Skeletal muscle tissue (tissue), 4 donors: ENCODE measurements around the gene EFR3B. TPM values are rescaled to one million over a fixed set of nuclear protein-coding genes. Genes with fewer than 3 reads are reported as not detected.
"Not testable (repeated sequence)": the region's sequence is repeated elsewhere in the genome, so short reads cannot be mapped to it uniquely, and the experiment has no call there.

ENCODE experiments used
- H3K27ac ChIP-seq: one replicate; pipeline ENCODE4 v1.7.0; 2013; ENCODE audit warnings: mild to moderate bottlenecking, low read depth, low read length, inconsistent platforms
- H3K27me3 ChIP-seq, 3 donors: one replicate each; pipeline ENCODE4 v1.7.0; 2013; ENCODE audit warnings: low read length in 3 of 3; ENCODE audit not compliant: control insufficient read depth in 3 of 3, insufficient read depth in 3 of 3
- H3K36me3 ChIP-seq, 3 donors: one replicate each; pipeline ENCODE4 v1.7.0; 2013; ENCODE audit warnings: low read length in 3 of 3; ENCODE audit not compliant: control insufficient read depth in 3 of 3, insufficient read depth in 3 of 3
- H3K4me1 ChIP-seq, 3 donors: one replicate each; pipeline ENCODE4 v1.7.0; 2013; ENCODE audit warnings: low read length in 3 of 3, mild to moderate bottlenecking in 3 of 3; ENCODE audit not compliant: control insufficient read depth in 3 of 3, insufficient read depth in 3 of 3
- H3K4me3 ChIP-seq, 3 donors: one replicate each; pipeline ENCODE4 v1.7.0; 2013; ENCODE audit warnings: low read length in 3 of 3
- H3K9ac ChIP-seq, 3 donors: one replicate each; pipeline ENCODE4 v1.7.0; 2013; ENCODE audit warnings: low read length in 3 of 3, mild to moderate bottlenecking in 3 of 3, moderate library complexity in 2 of 3, low read depth in 1 of 3
- H3K9me3 ChIP-seq, 3 donors: one replicate each; pipeline ENCODE4 v1.7.0; 2013; ENCODE audit warnings: low read length in 3 of 3; ENCODE audit not compliant: control insufficient read depth in 3 of 3
- total RNA-seq: library from RNA; depleted of rRNA; stranded (reverse); fragments of >200 nt; gene quantifications from one replicate; pipeline ENCODE4 v1.2.3, GENCODE V29; 2014
- donor health status: Osteomylitis.

Gene EFR3B
- total RNA-seq, 1 donor from 2014 or later = 4.7 TPM

- H3K27ac ChIP-seq, H3K9ac ChIP-seq, H3K9me3 ChIP-seq, H3K27me3 ChIP-seq, H3K4me3 ChIP-seq, H3K4me1 ChIP-seq, H3K36me3 ChIP-seq: not testable (repeated sequence)
Measured at GRCh38 chr2:25011342-25011741, 30.5 kb upstream of the EFR3B start.

GRCh38 chr2:25014631-25015030, 27.2 kb upstream of the EFR3B start:
- Histone ChIP-seq H3K27me3 (no peaks in the 10 kb centered on the region), H3K4me1 (peaks cover 0 to 8% (median 4%) of the 10 kb centered on the region in 3 donors), H3K27ac (no peak overlapping the region), H3K36me3 (no peaks in the 10 kb centered on the region), H3K4me3 (no peak overlapping the region), H3K9ac (no peak overlapping the region), H3K9me3 (no peaks in the 10 kb centered on the region)

GRCh38 chr2:25018681-25019080, 23.2 kb upstream of the EFR3B start:
- H3K9me3 ChIP-seq = no peaks in the 10 kb centered on the region
- H3K27ac ChIP-seq = no peak overlapping the region
- H3K9ac ChIP-seq = no peak overlapping the region
- H3K4me3 ChIP-seq = no peak overlapping the region
- H3K4me1 ChIP-seq = peaks cover 4 to 14% (median 6%) of the 10 kb centered on the region in 3 donors
- no peaks in the 10 kb centered on the region for H3K36me3 ChIP-seq
- no peaks in the 10 kb centered on the region for H3K27me3 ChIP-seq

GRCh38 chr2:25021791-25022362, 20.0 kb upstream of the EFR3B start:
- Histone ChIP-seq H3K9me3 (no peaks in the 10 kb centered on the region), H3K36me3 (no peaks in the 10 kb centered on the region), H3K4me3 (no peak overlapping the region), H3K27ac (peak overlapping the region; percentile 7), H3K9ac (no peak overlapping the region), H3K27me3 (no peaks in the 10 kb centered on the region), H3K4me1 (peaks cover 21 to 29% (median 22%) of the 10 kb centered on the region in 3 donors)

- H3K9me3 ChIP-seq = no peaks in the 10 kb centered on the region
- H3K4me3 ChIP-seq = no peak overlapping the region
- H3K36me3 ChIP-seq = no peaks in the 10 kb centered on the region
- H3K9ac ChIP-seq = no peak overlapping the region
- peaks cover 22 to 29% (median 24%) of the 10 kb centered on the region in 3 donors for H3K4me1 ChIP-seq
- no peaks in the 10 kb centered on the region for H3K27me3 ChIP-seq
- no peak overlapping the region for H3K27ac ChIP-seq
Measured at GRCh38 chr2:25023333-25023732, 18.5 kb upstream of the EFR3B start.

- no peak overlapping the region for H3K4me3 ChIP-seq
- H3K4me1 ChIP-seq = peaks cover 24 to 31% (median 29%) of the 10 kb centered on the region in 3 donors
- no peaks in the 10 kb centered on the region for H3K36me3 ChIP-seq
- H3K9me3 ChIP-seq = no peaks in the 10 kb centered on the region
- no peak overlapping the region for H3K9ac ChIP-seq
- peak overlapping the region; percentile 39 for H3K27ac ChIP-seq
- H3K27me3 ChIP-seq = no peaks in the 10 kb centered on the region
Measured at GRCh38 chr2:25025229-25026007, 16.5 kb upstream of the EFR3B start.

GRCh38 chr2:25026008-25026530, 15.8 kb upstream of the EFR3B start:
- Histone ChIP-seq H3K27ac (peak overlapping the region; percentile 39), H3K4me3 (peak overlapping the region in 1 of 3 donors; percentile 15)

GRCh38 chr2:25029183-25029554, 12.7 kb upstream of the EFR3B start:
- H3K9ac ChIP-seq = no peak overlapping the region
- H3K9me3 ChIP-seq = no peaks in the 10 kb centered on the region
- no peaks in the 10 kb centered on the region for H3K36me3 ChIP-seq
- H3K4me3 ChIP-seq = no peak overlapping the region
- H3K27me3 ChIP-seq = no peaks in the 10 kb centered on the region
- H3K27ac ChIP-seq = no peak overlapping the region
- H3K4me1 ChIP-seq = peaks cover 26 to 42% (median 35%) of the 10 kb centered on the region in 3 donors

More at GRCh38 chr2:25026008-25026530, 15.8 kb upstream of the EFR3B start:
- Histone ChIP-seq H3K27me3 (no peaks in the 10 kb centered on the region), H3K36me3 (no peaks in the 10 kb centered on the region), H3K4me1 (peaks cover 24 to 31% (median 29%) of the 10 kb centered on the region in 3 donors), H3K9ac (no peak overlapping the region), H3K9me3 (no peaks in the 10 kb centered on the region)

- Histone ChIP-seq H3K4me1 (peaks cover 22 to 41% (median 40%) of the 10 kb centered on the region in 3 donors), H3K36me3 (peaks cover 0 to 1% (median 0%) of the 10 kb centered on the region in 3 donors), H3K27ac (no peak overlapping the region), H3K27me3 (no peaks in the 10 kb centered on the region), H3K9me3 (no peaks in the 10 kb centered on the region), H3K4me3 (no peak overlapping the region), H3K9ac (no peak overlapping the region)
Measured at GRCh38 chr2:25030702-25031101, 11.2 kb upstream of the EFR3B start.

- Histone ChIP-seq H3K9ac (no peak overlapping the region), H3K27ac (peak overlapping the region; percentile 46), H3K9me3 (no peaks in the 10 kb centered on the region), H3K4me3 (no peak overlapping the region), H3K36me3 (peaks cover 0 to 1% (median 0%) of the 10 kb centered on the region in 3 donors), H3K27me3 (no peaks in the 10 kb centered on the region), H3K4me1 (peaks cover 30 to 44% (median 43%) of the 10 kb centered on the region in 3 donors)
Measured at GRCh38 chr2:25032094-25032493, 9.8 kb upstream of the EFR3B start.
